HEK293 (cell line): Measurements from ENCODE around the gene PRPF38B.

Experiments
- CTCF ChIA-PET: fragments of 350-600 bp; formaldehyde crosslinking; extraction: SDS; loops from one replicate; lab custom pipeline; 2021; ENCODE audit warnings: antibody characterized with exemption; lab: Yijun Ruan, JAX
- POLR2A ChIA-PET: fragments of 300-600 bp; formaldehyde crosslinking; extraction: SDS; loops from one replicate; lab custom pipeline; 2020; ENCODE audit warnings: antibody characterized with exemption, inconsistent platforms; lab: Yijun Ruan, JAX
- H3K27ac ChIP-seq: fragments of 200-500 bp; sonication (Bioruptor generic); 2 replicates; pipeline ENCODE4 v1.5.1; 2014; ENCODE audit warnings: low read depth, low read length, control low read depth, inconsistent platforms; ENCODE audit errors: extremely low read depth
- H3K36me3 ChIP-seq, 2 experiments: fragments of 200-500 bp in 1 of 2; sonication (Bioruptor generic) in 1 of 2; 1 replicate in 1 of 2; 2 replicates in 1 of 2; pipeline ENCODE4 v1.5.1; 2014 to 2017; ENCODE audit warnings: inconsistent platforms in 2 of 2, low read length in 2 of 2; ENCODE audit not compliant: control insufficient read depth in 2 of 2, insufficient read depth in 1 of 2
- H3K4me1 ChIP-seq: fragments of 200-500 bp; sonication (Bioruptor generic); 2 replicates; pipeline ENCODE4 v1.5.1; 2014; ENCODE audit warnings: mild to moderate bottlenecking, low read length, inconsistent platforms; ENCODE audit not compliant: control insufficient read depth, insufficient read depth
- H3K4me3 ChIP-seq: 2 replicates; pipeline ENCODE4 v1.5.1; 2011; ENCODE audit warnings: low read depth, mild to moderate bottlenecking, control low read depth, low read length, moderate library complexity
- H3K9me3 ChIP-seq: fragments of 200-500 bp; sonication (Bioruptor generic); 2 replicates; pipeline ENCODE4 v1.5.1; 2014; ENCODE audit warnings: low read depth, low read length, inconsistent platforms; ENCODE audit not compliant: control insufficient read depth, insufficient read depth
- CTCF ChIP-seq: fragments of 450-650 bp; formaldehyde crosslinking; IDR thresholded peaks from 2 replicates; pipeline ENCODE4 v1.5.1; 2016; ENCODE audit warnings: missing biosample characterization, missing genetic modification characterization
- FEZF1 ChIP-seq: fragments of 450-650 bp; formaldehyde crosslinking; IDR thresholded peaks from 2 replicates; pipeline ENCODE4 v1.5.1; 2016; ENCODE audit warnings: missing biosample characterization, missing genetic modification characterization
- GLIS1 ChIP-seq: fragments of 450-650 bp; formaldehyde crosslinking; IDR thresholded peaks from 2 replicates; pipeline ENCODE4 v1.5.1; 2016; ENCODE audit warnings: missing biosample characterization, missing genetic modification characterization
- PATZ1 ChIP-seq: fragments of 450-650 bp; formaldehyde crosslinking; IDR thresholded peaks from 2 replicates; pipeline ENCODE4 v1.5.1; 2016; ENCODE audit warnings: missing biosample characterization, missing genetic modification characterization
- PRDM4 ChIP-seq: fragments of 450-650 bp; formaldehyde crosslinking; IDR thresholded peaks from 2 replicates; pipeline ENCODE4 v1.5.1; 2017; ENCODE audit warnings: missing biosample characterization, missing genetic modification characterization
- SP7 ChIP-seq: fragments of 450-650 bp; formaldehyde crosslinking; IDR thresholded peaks from 2 replicates; pipeline ENCODE4 v1.5.1; 2016; ENCODE audit warnings: missing biosample characterization, missing genetic modification characterization
- TCF7L2 ChIP-seq: IDR thresholded peaks from 2 replicates; pipeline ENCODE4 v1.6.1; 2011; ENCODE audit warnings: low read depth, mild to moderate bottlenecking, inconsistent platforms, low read length, moderate library complexity, borderline replicate concordance
- TRIM28 ChIP-seq: IDR thresholded peaks from 2 replicates; pipeline ENCODE4 v1.6.1; 2011; ENCODE audit warnings: low read length, control low read depth, borderline replicate concordance
- ZBTB20 ChIP-seq: fragments of 450-650 bp; formaldehyde crosslinking; IDR thresholded peaks from 2 replicates; pipeline ENCODE4 v1.5.1; 2016; ENCODE audit warnings: missing biosample characterization, missing genetic modification characterization
- ZFHX2 ChIP-seq: fragments of 450-650 bp; formaldehyde crosslinking; conservative IDR thresholded peaks from 2 replicates; pipeline ENCODE4 v1.5.1; 2016; ENCODE audit warnings: missing biosample characterization, missing genetic modification characterization
- ZFP69B ChIP-seq: fragments of 450-650 bp; formaldehyde crosslinking; IDR thresholded peaks from 2 replicates; pipeline ENCODE4 v1.5.1; 2016; ENCODE audit warnings: missing biosample characterization, missing genetic modification characterization
- ZIC2 ChIP-seq: fragments of 450-650 bp; formaldehyde crosslinking; IDR thresholded peaks from 2 replicates; pipeline ENCODE4 v1.5.1; 2016; ENCODE audit warnings: missing biosample characterization, missing genetic modification characterization
- ZNF10 ChIP-seq: fragments of 450-650 bp; formaldehyde crosslinking; IDR thresholded peaks from 2 replicates; pipeline ENCODE4 v1.5.1; 2017; ENCODE audit warnings: missing biosample characterization, missing genetic modification characterization
- ZNF132 ChIP-seq: fragments of 450-650 bp; formaldehyde crosslinking; IDR thresholded peaks from 2 replicates; pipeline ENCODE4 v1.5.1; 2017; ENCODE audit warnings: missing biosample characterization, missing genetic modification characterization, borderline replicate concordance
- ZNF133 ChIP-seq: fragments of 450-650 bp; formaldehyde crosslinking; IDR thresholded peaks from 2 replicates; pipeline ENCODE4 v1.5.1; 2016; ENCODE audit warnings: missing biosample characterization, missing genetic modification characterization
- ZNF169 ChIP-seq: fragments of 450-650 bp; formaldehyde crosslinking; IDR thresholded peaks from 2 replicates; pipeline ENCODE4 v1.5.1; 2016; ENCODE audit warnings: missing biosample characterization, missing genetic modification characterization
- ZNF211 ChIP-seq: fragments of 450-650 bp; formaldehyde crosslinking; IDR thresholded peaks from 2 replicates; pipeline ENCODE4 v1.5.1; 2016; ENCODE audit warnings: low read depth, missing biosample characterization, missing genetic modification characterization
- ZNF335 ChIP-seq: fragments of 450-650 bp; formaldehyde crosslinking; conservative IDR thresholded peaks from 2 replicates; pipeline ENCODE4 v1.5.1; 2016; ENCODE audit warnings: missing biosample characterization, missing genetic modification characterization
- ZNF394 ChIP-seq: fragments of 450-650 bp; formaldehyde crosslinking; IDR thresholded peaks from 2 replicates; pipeline ENCODE4 v1.5.1; 2016; ENCODE audit warnings: missing biosample characterization, missing genetic modification characterization, mild to moderate bottlenecking, moderate library complexity, borderline replicate concordance
- ZNF398 ChIP-seq: fragments of 450-650 bp; formaldehyde crosslinking; IDR thresholded peaks from 2 replicates; pipeline ENCODE4 v1.5.1; 2017; ENCODE audit warnings: missing biosample characterization, missing genetic modification characterization
- ZNF416 ChIP-seq: fragments of 450-650 bp; formaldehyde crosslinking; IDR thresholded peaks from 2 replicates; pipeline ENCODE4 v1.5.1; 2016; ENCODE audit warnings: missing biosample characterization, missing genetic modification characterization
- ZNF433 ChIP-seq: fragments of 450-650 bp; formaldehyde crosslinking; IDR thresholded peaks from 2 replicates; pipeline ENCODE4 v1.5.1; 2016; ENCODE audit warnings: missing biosample characterization, missing genetic modification characterization, low read depth
- ZNF514 ChIP-seq: fragments of 450-650 bp; formaldehyde crosslinking; IDR thresholded peaks from 2 replicates; pipeline ENCODE4 v1.5.1; 2016; ENCODE audit warnings: missing biosample characterization, missing genetic modification characterization
- ZNF560 ChIP-seq: fragments of 450-650 bp; formaldehyde crosslinking; IDR thresholded peaks from 2 replicates; pipeline ENCODE4 v1.5.1; 2017; ENCODE audit warnings: missing biosample characterization, missing genetic modification characterization, borderline replicate concordance
- ZNF600 ChIP-seq: fragments of 450-650 bp; formaldehyde crosslinking; IDR thresholded peaks from 2 replicates; pipeline ENCODE4 v1.5.1; 2016; ENCODE audit warnings: missing biosample characterization, missing genetic modification characterization
- ZNF626 ChIP-seq: fragments of 450-650 bp; sonication (Bioruptor Pico); formaldehyde crosslinking; IDR thresholded peaks from 2 replicates; pipeline ENCODE4 v1.5.1; 2018; ENCODE audit warnings: missing biosample characterization, missing genetic modification characterization, inconsistent platforms
- ZNF660 ChIP-seq: fragments of 450-650 bp; IDR thresholded peaks from 2 replicates; pipeline ENCODE4 v1.5.1; 2018; ENCODE audit warnings: missing biosample characterization, mild to moderate bottlenecking, missing genetic modification characterization
- ZNF707 ChIP-seq: fragments of 450-650 bp; formaldehyde crosslinking; IDR thresholded peaks from 2 replicates; pipeline ENCODE4 v1.5.1; 2016; ENCODE audit warnings: missing biosample characterization, missing genetic modification characterization
- ZNF76 ChIP-seq: fragments of 450-650 bp; formaldehyde crosslinking; IDR thresholded peaks from 2 replicates; pipeline ENCODE4; 2016; ENCODE audit warnings: low read depth, missing biosample characterization, missing genetic modification characterization, borderline replicate concordance
- ZNF843 ChIP-seq: fragments of 450-650 bp; formaldehyde crosslinking; IDR thresholded peaks from 2 replicates; pipeline ENCODE4 v1.5.1; 2016; ENCODE audit warnings: missing biosample characterization, missing genetic modification characterization

PRPF38B gene

GRCh38 chr1:108692724-108693655 is 880 bp downstream of the PRPF38B start:
- H3K9me3 ChIP-seq, result no peaks in the 10 kb centered on the region
- ChIA-PET CTCF (interaction anchor here (0.6 to 1.5 kb wide), 8 partner anchors 46 to 1667 kb away, joined by 3 to 7 read pairs (median 3); no protein-coding TSS in a partner anchor), POLR2A (interaction anchor here (0.8 to 3.0 kb wide), 18 partner anchors 11 to 492 kb away, joined by 3 to 33 read pairs (median 6); partner anchors contain the start of genes CLCC1, EEIG2, FNDC7 and SLC25A24)
- H3K27ac ChIP-seq, result peak overlapping the region; percentile 81
- H3K4me3 ChIP-seq, result peak overlapping the region; percentile 72
- H3K4me1 ChIP-seq, result 0 out of 2 replicates have a peak, but pooled peaks cover 3% of the 10 kb centered on the region
- peaks cover 23 to 40% of the 10 kb centered on the region in 2 experiments for H3K36me3 ChIP-seq
- TF ChIP-seq ZNF76 (tag by site-specific recombination), result no peak
- TF ChIP-seq ZIC2 (tag by site-specific recombination), result no peak
- TF ChIP-seq ZNF211 (tag by site-specific recombination), result no peak
- TF ChIP-seq ZNF132 (tag by site-specific recombination), result no peak
- 0 out of 2 replicates have a peak, but pooled peaks have one; percentile 22 for TF ChIP-seq ZFHX2
- TF ChIP-seq SP7 (tag by site-specific recombination), result no peak
- TF ChIP-seq ZNF843 (tag by site-specific recombination), result no peak
- TF ChIP-seq ZNF133, result no peak
- TF ChIP-seq FEZF1 (tag by site-specific recombination), result peak; percentile 88
- no peak for TF ChIP-seq ZNF660 (tag by site-specific recombination)
- no peak for TF ChIP-seq ZNF560 (tag by site-specific recombination)
- no peak for TF ChIP-seq PATZ1 (tag by site-specific recombination)
- TF ChIP-seq ZNF394 (tag by site-specific recombination), result no peak; the same call in 1 of the 2 replicates
- TF ChIP-seq CTCF, result peak; percentile 87; the same call in 1 of the 2 replicates
- TF ChIP-seq ZNF433 (tag by site-specific recombination), result no peak
- peak; percentile 28; the same call in 1 of the 2 replicates for TF ChIP-seq TCF7L2
- 0 out of 2 replicates have a peak, but pooled peaks have one; percentile 24 for TF ChIP-seq ZFP69B (tag by site-specific recombination)
- TF ChIP-seq ZNF514 (tag by site-specific recombination), result no peak
- TF ChIP-seq ZNF626 (tag by site-specific recombination), result no peak
- TF ChIP-seq TRIM28, result no peak
- TF ChIP-seq ZNF707 (tag by site-specific recombination), result no peak
- peak; percentile 8; the same call in 1 of the 2 replicates for TF ChIP-seq GLIS1 (tag by site-specific recombination)
- TF ChIP-seq ZNF335 (tag by site-specific recombination), result no peak; the same call in 1 of the 2 replicates
- TF ChIP-seq ZNF600 (tag by site-specific recombination), result peak; percentile 27; the same call in 1 of the 2 replicates
- no peak for TF ChIP-seq ZNF169
- peak; percentile 89 for TF ChIP-seq ZNF398
- TF ChIP-seq PRDM4 (tag by site-specific recombination), result no peak
- peak; percentile 25; the same call in 1 of the 2 replicates for TF ChIP-seq ZBTB20 (tag by site-specific recombination)
- no peak for TF ChIP-seq ZNF10 (tag by site-specific recombination)
- no peak for TF ChIP-seq ZNF416
